HepG2 (cell line): ENCODE measurements around the gene ACCS. TPM values are rescaled to one million over a fixed set of nuclear protein-coding genes. Genes with fewer than 3 reads are reported as not detected.

Experiments
- ARNTL ChIP-seq: sonication (generic); formaldehyde crosslinking; IDR thresholded peaks from 2 replicates; pipeline ENCODE4 v1.4.0; 2020; ENCODE audit warnings: mild to moderate bottlenecking, missing genetic modification reagents
- CBFB ChIP-seq: sonication (generic); formaldehyde crosslinking; IDR thresholded peaks from 2 replicates; pipeline ENCODE4 v1.4.0; 2020; ENCODE audit warnings: missing genetic modification reagents
- ERF ChIP-seq: IDR thresholded peaks from 2 replicates; pipeline ENCODE4 v1.6.1; 2018; ENCODE audit warnings: missing biosample characterization, missing genetic modification reagents
- FOXA1 ChIP-seq, 2 experiments: fragments of 450-650 bp in 1 of 2; sonication (generic) in 1 of 2; formaldehyde crosslinking in 1 of 2; IDR thresholded peaks; 2 replicates each; pipeline versions ENCODE4 v1.4.0 to v1.6.1; 2016 to 2020; ENCODE audit warnings: missing genetic modification reagents in 1 of 2
- GATAD1 ChIP-seq: IDR thresholded peaks from 2 replicates; pipeline ENCODE4 v1.6.1; 2016; ENCODE audit warnings: missing genetic modification reagents, missing compliant biosample characterization
- KMT2A ChIP-seq: sonication (generic); formaldehyde crosslinking; IDR thresholded peaks from 2 replicates; pipeline ENCODE4 v1.4.0; 2020; ENCODE audit warnings: missing genetic modification reagents
- NR2C2 ChIP-seq: sonication (generic); formaldehyde crosslinking; IDR thresholded peaks from 2 replicates; pipeline ENCODE4 v1.4.0; 2020; ENCODE audit warnings: missing genetic modification reagents, mild to moderate bottlenecking, moderate library complexity, borderline replicate concordance
- PHF8 ChIP-seq: sonication (generic); formaldehyde crosslinking; IDR thresholded peaks from 2 replicates; pipeline ENCODE4 v1.5.0; 2020; ENCODE audit warnings: missing genetic modification reagents
- POLR2G ChIP-seq: fragments of 200-400 bp; formaldehyde crosslinking; IDR thresholded peaks from 2 replicates; pipeline ENCODE4 v1.6.1; 2018; ENCODE audit warnings: mild to moderate bottlenecking, low read depth, low read length, moderate library complexity
- REPIN1 ChIP-seq: sonication (generic); formaldehyde crosslinking; IDR thresholded peaks from 2 replicates; pipeline ENCODE4 v1.8.0; 2022; ENCODE audit warnings: missing genetic modification reagents, low read depth, mild to moderate bottlenecking, borderline replicate concordance
- SALL1 ChIP-seq: sonication (generic); formaldehyde crosslinking; IDR thresholded peaks from 2 replicates; pipeline ENCODE4 v1.8.0; 2022; ENCODE audit warnings: mild to moderate bottlenecking, missing genetic modification reagents
- THAP11 ChIP-seq: IDR thresholded peaks from 2 replicates; pipeline ENCODE4 v1.6.1; 2016; ENCODE audit warnings: missing biosample characterization, missing genetic modification reagents
- YEATS4 ChIP-seq: sonication (generic); formaldehyde crosslinking; IDR thresholded peaks from 2 replicates; pipeline ENCODE4 v1.4.0; 2020; ENCODE audit warnings: missing genetic modification reagents, borderline replicate concordance
- ZFP41 ChIP-seq: sonication (generic); formaldehyde crosslinking; IDR thresholded peaks from 2 replicates; pipeline ENCODE4 v1.4.0; 2020; ENCODE audit warnings: mild to moderate bottlenecking, missing genetic modification reagents, borderline replicate concordance
- ZFP82 ChIP-seq: sonication (generic); formaldehyde crosslinking; IDR thresholded peaks from 2 replicates; pipeline ENCODE4 v1.5.1; 2020; ENCODE audit warnings: mild to moderate bottlenecking, missing genetic modification reagents, borderline replicate concordance
- ZNF446 ChIP-seq: sonication (generic); formaldehyde crosslinking; IDR thresholded peaks from 2 replicates; pipeline ENCODE4 v1.5.0; 2020; ENCODE audit warnings: mild to moderate bottlenecking, missing genetic modification reagents
- ZNF572 ChIP-seq: sonication (generic); formaldehyde crosslinking; IDR thresholded peaks from 2 replicates; pipeline ENCODE4 v1.5.1; 2020; ENCODE audit warnings: mild to moderate bottlenecking, missing genetic modification reagents
- ZNF816 ChIP-seq: sonication (generic); formaldehyde crosslinking; IDR thresholded peaks from 2 replicates; pipeline ENCODE4 v1.8.0; 2022; ENCODE audit warnings: missing genetic modification reagents, mild to moderate bottlenecking, borderline replicate concordance
- ZNF891 ChIP-seq: sonication (generic); formaldehyde crosslinking; IDR thresholded peaks from 2 replicates; pipeline ENCODE4 v1.5.0; 2020; ENCODE audit warnings: mild to moderate bottlenecking, missing genetic modification reagents
- ZSCAN22 ChIP-seq: sonication (generic); formaldehyde crosslinking; IDR thresholded peaks from 2 replicates; pipeline ENCODE4 v1.4.0; 2020; ENCODE audit warnings: mild to moderate bottlenecking, missing genetic modification reagents
- polyA plus RNA-seq, 8 experiments: library from polyadenylated mRNA; depleted of rRNA in 3 of 8; stranded (reverse) in 7 of 8; unstranded in 1 of 8; fragments of >200 nt; fragmentation: Illumina TruSeq in 4 of 8; extraction: Trizol in 4 of 8; gene quantifications; 2 replicates each; pipeline versions ENCODE4 v1.2.1 to v1.2.3, GENCODE V29; 2011 to 2016; ENCODE audit warnings: low read depth in 4 of 8, missing spikeins in 1 of 8, mixed read lengths in 1 of 8; ENCODE audit not compliant: insufficient read depth in 1 of 8
- total RNA-seq, 5 experiments: library from RNA; depleted of rRNA; stranded (reverse); fragments of >200 nt; fragmentation: Illumina TruSeq; extraction: Trizol; gene quantifications; 2 replicates each; pipeline ENCODE4 v1.2.3, GENCODE V29; 2016; ENCODE audit warnings: low read depth in 1 of 5
- TF ChIP-seq, protein P1 (sequence below): sonication (generic); formaldehyde crosslinking; IDR thresholded peaks from 2 replicates; pipeline ENCODE4 v1.9.0; 2022; ENCODE audit warnings: missing genetic modification reagents, mild to moderate bottlenecking, borderline replicate concordance
- TF ChIP-seq, protein P2 (sequence below): sonication (generic); formaldehyde crosslinking; IDR thresholded peaks from 2 replicates; pipeline ENCODE4 v1.5.1; 2020; ENCODE audit warnings: missing genetic modification reagents, mild to moderate bottlenecking, borderline replicate concordance
- TF ChIP-seq, protein P3 (sequence below): IDR thresholded peaks from 2 replicates; pipeline ENCODE4 v1.6.1; 2016; ENCODE audit warnings: low read depth, borderline replicate concordance
- TF ChIP-seq, protein P4 (sequence below): sonication (generic); formaldehyde crosslinking; IDR thresholded peaks from 2 replicates; pipeline ENCODE4 v1.4.0; 2020; ENCODE audit warnings: missing genetic modification reagents

ACCS gene
- total and polyA plus RNA-seq, 2 of the 13 experiments (the other 11 are each of a cell fraction or from before 2014, with no cell fraction given), result 0.55 to 0.59 TPM

DNA sequence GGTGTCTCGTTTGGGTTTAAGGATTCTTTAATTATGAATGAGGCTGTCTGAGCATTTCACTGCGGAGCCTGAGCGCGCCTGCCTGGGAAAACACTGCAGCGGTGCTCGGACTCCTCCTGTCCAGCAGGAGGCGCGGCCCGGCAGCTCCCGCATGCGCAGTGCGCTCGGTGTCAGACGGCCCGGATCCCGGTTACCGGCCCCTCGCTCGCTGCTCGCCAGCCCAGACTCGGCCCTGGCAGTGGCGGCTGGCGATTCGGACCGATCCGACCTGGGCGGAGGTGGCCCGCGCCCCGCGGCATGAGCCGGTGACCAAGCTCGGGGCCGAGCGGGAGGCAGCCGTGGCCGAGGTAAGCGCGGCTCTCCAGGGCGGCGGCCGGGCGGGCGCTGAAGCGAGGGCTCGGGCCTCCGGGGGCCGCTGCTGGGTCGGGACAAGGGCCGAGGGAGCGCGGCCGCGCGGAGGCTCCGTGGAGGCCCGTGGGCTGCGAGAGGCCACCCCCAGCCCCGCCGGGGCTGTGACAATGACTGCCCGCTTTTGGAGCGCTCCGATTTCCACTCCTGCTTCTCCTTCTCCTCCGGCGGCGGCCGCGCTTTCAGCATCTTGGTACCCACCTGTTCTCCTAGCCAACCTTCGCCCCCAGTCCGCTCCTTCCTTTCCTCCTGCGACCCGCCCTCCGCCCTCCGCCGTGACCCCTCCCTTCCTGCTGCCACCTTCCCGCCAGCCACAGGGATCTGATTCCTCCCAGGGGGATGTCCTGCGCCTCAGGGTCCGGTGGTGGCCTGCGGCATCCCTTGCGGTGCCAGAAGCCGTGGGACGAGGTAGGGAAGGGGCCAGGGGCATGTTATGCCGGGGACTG lies 29.7 kb downstream of the ACCS start, which contains the start of gene EXT2 (continued):
- TF ChIP-seq ZFP41 (CRISPR knock-in tag) (no peak), ZNF446 (CRISPR knock-in tag) (0 out of 2 replicates have a peak, but pooled peaks have one; percentile 61), SALL1 (CRISPR knock-in tag) (peak; percentile 62), ZNF891 (CRISPR knock-in tag) (peak; percentile 55), ERF (CRISPR knock-in tag) (peak; percentile 39; the same call in 1 of the 2 replicates), PHF8 (CRISPR knock-in tag) (peak; percentile 92), ZSCAN22 (CRISPR knock-in tag) (no peak), REPIN1 (peak; percentile 46; the same call in 1 of the 2 replicates), THAP11 (CRISPR knock-in tag) (peak; percentile 66), ZNF816 (CRISPR knock-in tag) (0 out of 2 replicates have a peak, but pooled peaks have one; percentile 48), KMT2A (CRISPR knock-in tag) (peak; percentile 77), YEATS4 (CRISPR knock-in tag) (peak; percentile 83), CBFB (CRISPR knock-in tag) (0 out of 2 replicates have a peak, but pooled peaks have one; percentile 40), FOXA1 (IDR thresholded peaks at IDR 0.05) (no peak), FOXA1 (CRISPR knock-in tag; IDR thresholded peaks at IDR 0.05) (0 out of 2 replicates have a peak, but pooled peaks have one; percentile 20), NR2C2 (CRISPR knock-in tag) (peak; percentile 74), ZNF572 (CRISPR knock-in tag) (0 out of 2 replicates have a peak, but pooled peaks have one; percentile 21), POLR2G (peak; percentile 65), ZFP82 (peak; percentile 79; the same call in 1 of the 2 replicates), GATAD1 (CRISPR knock-in tag) (peak; percentile 46; the same call in 1 of the 2 replicates), ARNTL (no peak)
- TF ChIP-seq, protein P1, sequence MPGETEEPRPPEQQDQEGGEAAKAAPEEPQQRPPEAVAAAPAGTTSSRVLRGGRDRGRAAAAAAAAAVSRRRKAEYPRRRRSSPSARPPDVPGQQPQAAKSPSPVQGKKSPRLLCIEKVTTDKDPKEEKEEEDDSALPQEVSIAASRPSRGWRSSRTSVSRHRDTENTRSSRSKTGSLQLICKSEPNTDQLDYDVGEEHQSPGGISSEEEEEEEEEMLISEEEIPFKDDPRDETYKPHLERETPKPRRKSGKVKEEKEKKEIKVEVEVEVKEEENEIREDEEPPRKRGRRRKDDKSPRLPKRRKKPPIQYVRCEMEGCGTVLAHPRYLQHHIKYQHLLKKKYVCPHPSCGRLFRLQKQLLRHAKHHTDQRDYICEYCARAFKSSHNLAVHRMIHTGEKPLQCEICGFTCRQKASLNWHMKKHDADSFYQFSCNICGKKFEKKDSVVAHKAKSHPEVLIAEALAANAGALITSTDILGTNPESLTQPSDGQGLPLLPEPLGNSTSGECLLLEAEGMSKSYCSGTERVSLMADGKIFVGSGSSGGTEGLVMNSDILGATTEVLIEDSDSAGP (CRISPR knock-in tag), result peak; percentile 45
- TF ChIP-seq, protein P2, sequence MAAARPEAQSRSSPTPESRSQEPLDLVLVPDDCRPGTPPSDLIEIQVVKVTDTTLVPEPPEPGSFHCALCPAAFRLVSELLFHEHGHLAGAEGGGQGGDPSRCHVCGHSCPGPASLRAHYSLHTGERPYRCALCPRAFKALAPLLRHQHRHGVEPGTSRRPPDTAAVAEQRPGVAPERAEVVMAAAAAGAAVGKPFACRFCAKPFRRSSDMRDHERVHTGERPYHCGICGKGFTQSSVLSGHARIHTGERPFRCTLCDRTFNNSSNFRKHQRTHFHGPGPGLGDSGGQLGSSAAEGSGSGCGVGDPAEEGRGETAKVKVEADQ (CRISPR knock-in tag), result peak; percentile 91; the same call in 1 of the 2 replicates
- TF ChIP-seq, protein P3, sequence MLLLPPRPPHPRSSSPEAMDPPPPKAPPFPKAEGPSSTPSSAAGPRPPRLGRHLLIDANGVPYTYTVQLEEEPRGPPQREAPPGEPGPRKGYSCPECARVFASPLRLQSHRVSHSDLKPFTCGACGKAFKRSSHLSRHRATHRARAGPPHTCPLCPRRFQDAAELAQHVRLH (CRISPR knock-in tag), result peak; percentile 57; the same call in 1 of the 2 replicates
- TF ChIP-seq, protein P4, sequence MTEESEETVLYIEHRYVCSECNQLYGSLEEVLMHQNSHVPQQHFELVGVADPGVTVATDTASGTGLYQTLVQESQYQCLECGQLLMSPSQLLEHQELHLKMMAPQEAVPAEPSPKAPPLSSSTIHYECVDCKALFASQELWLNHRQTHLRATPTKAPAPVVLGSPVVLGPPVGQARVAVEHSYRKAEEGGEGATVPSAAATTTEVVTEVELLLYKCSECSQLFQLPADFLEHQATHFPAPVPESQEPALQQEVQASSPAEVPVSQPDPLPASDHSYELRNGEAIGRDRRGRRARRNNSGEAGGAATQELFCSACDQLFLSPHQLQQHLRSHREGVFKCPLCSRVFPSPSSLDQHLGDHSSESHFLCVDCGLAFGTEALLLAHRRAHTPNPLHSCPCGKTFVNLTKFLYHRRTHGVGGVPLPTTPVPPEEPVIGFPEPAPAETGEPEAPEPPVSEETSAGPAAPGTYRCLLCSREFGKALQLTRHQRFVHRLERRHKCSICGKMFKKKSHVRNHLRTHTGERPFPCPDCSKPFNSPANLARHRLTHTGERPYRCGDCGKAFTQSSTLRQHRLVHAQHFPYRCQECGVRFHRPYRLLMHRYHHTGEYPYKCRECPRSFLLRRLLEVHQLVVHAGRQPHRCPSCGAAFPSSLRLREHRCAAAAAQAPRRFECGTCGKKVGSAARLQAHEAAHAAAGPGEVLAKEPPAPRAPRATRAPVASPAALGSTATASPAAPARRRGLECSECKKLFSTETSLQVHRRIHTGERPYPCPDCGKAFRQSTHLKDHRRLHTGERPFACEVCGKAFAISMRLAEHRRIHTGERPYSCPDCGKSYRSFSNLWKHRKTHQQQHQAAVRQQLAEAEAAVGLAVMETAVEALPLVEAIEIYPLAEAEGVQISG, result peak; percentile 98
